Stimulated activated CD4-positive, alpha-beta T cell treated with anti-CD3 and anti-CD28 coated beads, Interleukin-4, amount 100 ng/mL, for 48 hours (primary cell): ENCODE data around the gene SKP1.
"Not testable (repeated sequence)": the region's sequence is repeated elsewhere in the genome, so short reads cannot be mapped to it uniquely, and the experiment has no call there.

ENCODE experiments used
- DNase-seq, 2 donors: peaks; one replicate each; pipeline ENCODE4 v3.0.0-alpha.2; 2020; ENCODE audit warnings: low read depth in 2 of 2

Gene SKP1

GRCh38 chr5:134177369-134178095 is 782 bp upstream of the SKP1 start:
- no peak for DNase-seq

GRCh38 chr5:134175921-134176510 is 734 bp downstream of the SKP1 start:
- DNase-seq, result peak in 1 of 2 donors; percentile 29

- DNase-seq, result no peak
These were observed 1.6 kb downstream of the SKP1 start for GRCh38 chr5:134174841-134175839.

GRCh38 chr5:134171972-134172371 is 4.8 kb downstream of the SKP1 start:
- DNase-seq, result no peak

GRCh38 chr5:134162592-134162991 is 14.2 kb downstream of the SKP1 start:
- no peak for DNase-seq

- no peak for DNase-seq
These were observed 15.0 kb downstream of the SKP1 start for GRCh38 chr5:134161513-134162395.

GRCh38 chr5:134153657-134154056 is 23.1 kb downstream of the SKP1 start:
- no peak for DNase-seq

GRCh38 chr5:134153241-134153640 is 23.5 kb downstream of the SKP1 start:
- DNase-seq, result no peak

- not testable (repeated sequence) for DNase-seq
These were observed 24.4 kb downstream of the SKP1 start for GRCh38 chr5:134152173-134152832.

- no peak for DNase-seq
These were observed 25.0 kb downstream of the SKP1 start for GRCh38 chr5:134151723-134152122.

- no peak for DNase-seq
These were observed 27.0 kb downstream of the SKP1 start for GRCh38 chr5:134149571-134150303.

- no peak for DNase-seq
These were observed 27.7 kb downstream of the SKP1 start for GRCh38 chr5:134148986-134149539.

- no peak for DNase-seq
These were observed 28.4 kb downstream of the SKP1 start for GRCh38 chr5:134148316-134148715.

GRCh38 chr5:134146651-134147518 is 29.9 kb downstream of the SKP1 start:
- no peak for DNase-seq

GRCh38 chr5:134145779-134146581 is 30.8 kb downstream of the SKP1 start:
- DNase-seq, result peak; percentile 70 to 86

GRCh38 chr5:134145041-134145757 is 31.6 kb downstream of the SKP1 start:
- no peak for DNase-seq
